Glomerular visceral epithelial cell (primary cell): Measurements from ENCODE around the gene CA9.

ENCODE experiments used
- DNase-seq: peaks from one replicate; pipeline ENCODE4 v3.0.0-alpha.2; 2016; ENCODE audit errors: extremely low spot score

The CA9 gene

DNA sequence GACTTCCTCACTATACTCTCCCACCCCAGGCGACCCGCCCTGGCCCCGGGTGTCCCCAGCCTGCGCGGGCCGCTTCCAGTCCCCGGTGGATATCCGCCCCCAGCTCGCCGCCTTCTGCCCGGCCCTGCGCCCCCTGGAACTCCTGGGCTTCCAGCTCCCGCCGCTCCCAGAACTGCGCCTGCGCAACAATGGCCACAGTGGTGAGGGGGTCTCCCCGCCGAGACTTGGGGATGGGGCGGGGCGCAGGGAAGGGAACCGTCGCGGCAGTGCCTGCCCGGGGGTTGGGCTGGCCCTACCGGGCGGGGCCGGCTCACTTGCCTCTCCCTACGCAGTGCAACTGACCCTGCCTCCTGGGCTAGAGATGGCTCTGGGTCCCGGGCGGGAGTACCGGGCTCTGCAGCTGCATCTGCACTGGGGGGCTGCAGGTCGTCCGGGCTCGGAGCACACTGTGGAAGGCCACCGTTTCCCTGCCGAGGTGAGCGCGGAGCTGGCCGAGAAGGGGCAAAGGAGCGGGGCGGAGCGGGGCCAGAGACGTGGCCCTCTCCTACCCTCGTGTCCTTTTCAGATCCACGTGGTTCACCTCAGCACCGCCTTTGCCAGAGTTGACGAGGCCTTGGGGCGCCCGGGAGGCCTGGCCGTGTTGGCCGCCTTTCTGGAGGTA is 2.1 kb downstream of the CA9 start:
- no peak for DNase-seq

DNA sequence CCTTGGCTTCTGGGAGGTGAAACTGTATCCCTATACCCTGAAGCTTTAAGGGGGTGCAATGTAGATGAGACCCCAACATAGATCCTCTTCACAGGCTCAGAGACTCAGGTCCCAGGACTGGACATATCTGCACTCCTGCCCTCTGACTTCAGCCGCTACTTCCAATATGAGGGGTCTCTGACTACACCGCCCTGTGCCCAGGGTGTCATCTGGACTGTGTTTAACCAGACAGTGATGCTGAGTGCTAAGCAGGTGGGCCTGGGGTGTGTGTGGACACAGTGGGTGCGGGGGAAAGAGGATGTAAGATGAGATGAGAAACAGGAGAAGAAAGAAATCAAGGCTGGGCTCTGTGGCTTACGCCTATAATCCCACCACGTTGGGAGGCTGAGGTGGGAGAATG is 5.4 kb downstream of the CA9 start:
- DNase-seq = no peak

- DNase-seq = no peak
Measured at GRCh38 chr9:35679766-35680330, 6.1 kb downstream of the CA9 start.

DNA sequence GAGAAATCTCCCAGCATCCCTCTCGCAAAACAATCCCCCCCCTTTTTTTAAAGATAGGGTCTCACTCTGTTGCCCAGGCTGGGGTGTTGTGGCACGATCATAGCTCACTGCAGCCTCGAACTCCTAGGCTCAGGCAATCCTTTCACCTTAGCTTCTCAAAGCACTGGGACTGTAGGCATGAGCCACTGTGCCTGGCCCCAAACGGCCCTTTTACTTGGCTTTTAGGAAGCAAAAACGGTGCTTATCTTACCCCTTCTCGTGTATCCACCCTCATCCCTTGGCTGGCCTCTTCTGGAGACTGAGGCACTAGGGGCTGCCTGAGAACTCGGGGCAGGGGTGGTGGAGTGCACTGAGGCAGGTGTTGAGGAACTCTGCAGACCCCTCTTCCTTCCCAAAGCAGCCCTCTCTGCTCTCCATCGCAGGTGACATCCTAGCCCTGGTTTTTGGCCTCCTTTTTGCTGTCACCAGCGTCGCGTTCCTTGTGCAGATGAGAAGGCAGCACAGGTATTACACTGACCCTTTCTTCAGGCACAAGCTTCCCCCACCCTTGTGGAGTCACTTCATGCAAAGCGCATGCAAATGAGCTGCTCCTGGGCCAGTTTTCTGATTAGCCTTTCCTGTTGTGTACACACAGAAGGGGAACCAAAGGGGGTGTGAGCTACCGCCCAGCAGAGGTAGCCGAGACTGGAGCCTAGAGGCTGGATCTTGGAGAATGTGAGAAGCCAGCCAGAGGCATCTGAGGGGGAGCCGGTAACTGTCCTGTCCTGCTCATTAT is 6.8 kb downstream of the CA9 start:
- DNase-seq = no peak

DNA sequence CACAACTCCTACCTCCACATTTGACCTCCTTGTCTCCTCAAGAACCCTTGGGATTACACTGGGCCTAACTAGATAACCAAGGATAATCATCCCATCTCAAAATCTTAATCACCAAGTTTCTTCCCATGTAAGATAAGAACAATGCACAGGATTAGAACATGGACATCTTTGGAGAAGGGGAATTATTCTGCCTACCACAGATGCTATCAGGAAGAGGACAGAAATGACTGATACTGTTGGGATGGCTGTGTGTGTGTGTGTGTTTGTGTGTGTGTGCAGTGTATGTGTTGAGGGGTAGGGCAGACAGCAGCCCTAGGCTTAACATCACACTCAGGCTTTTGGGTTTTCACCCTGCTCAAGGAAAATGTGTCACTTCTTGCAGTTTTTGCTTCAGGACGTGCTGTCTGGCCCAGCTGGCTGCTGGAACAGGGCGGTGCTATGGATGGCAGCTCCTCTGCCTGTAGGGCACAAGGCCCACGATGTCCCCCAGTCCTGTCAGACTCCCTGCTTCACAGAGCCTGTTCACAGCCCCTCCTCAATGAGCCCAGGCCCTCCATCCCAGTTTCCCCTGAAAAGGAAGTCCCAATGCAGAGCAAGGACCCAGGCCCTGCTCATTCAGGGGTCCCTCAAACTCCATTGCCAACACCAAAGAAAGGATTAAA is 7.7 kb downstream of the CA9 start:
- DNase-seq = no peak

DNA sequence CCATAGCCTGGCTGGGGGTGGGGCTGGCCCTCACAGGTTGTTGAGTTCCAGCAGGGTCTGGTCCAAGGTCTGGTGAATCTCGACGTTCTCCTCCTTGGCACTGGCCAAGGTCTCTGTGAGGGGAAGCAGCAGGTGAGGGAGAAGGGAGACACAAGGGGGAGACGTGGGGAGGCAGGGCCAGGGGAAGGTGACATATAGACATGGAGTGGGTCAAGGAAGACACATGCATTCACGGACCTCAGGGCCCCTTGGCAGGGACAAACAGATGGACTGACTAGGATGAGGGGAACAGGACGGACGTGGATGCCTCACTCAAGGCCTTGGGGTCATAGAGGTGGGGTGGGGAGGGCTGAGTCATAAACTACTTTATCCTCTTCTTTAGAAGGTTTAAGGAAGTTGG is 8.3 kb downstream of the CA9 start:
- no peak for DNase-seq

- DNase-seq = no peak
Measured at GRCh38 chr9:35682520-35683315, 9.0 kb downstream of the CA9 start.

DNA sequence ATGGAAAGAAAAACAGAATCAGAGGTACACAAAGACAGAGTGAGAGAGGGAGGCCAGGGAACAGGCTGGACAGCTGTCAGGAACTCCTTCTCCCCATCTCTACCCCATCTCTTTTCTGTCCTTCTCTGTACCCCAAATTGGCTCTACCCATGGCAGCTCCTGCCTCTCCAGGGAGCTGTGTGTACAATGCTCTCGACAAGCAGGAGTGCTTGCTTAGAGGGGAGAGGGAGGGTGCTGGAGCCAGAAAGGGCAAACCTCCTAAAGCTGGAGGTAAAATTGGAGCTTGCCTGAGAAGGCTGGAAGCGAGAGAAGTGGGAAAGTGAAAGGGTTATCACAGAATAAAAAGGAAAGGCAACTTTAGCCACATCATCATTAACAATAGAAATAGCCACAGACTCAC is 9.6 kb downstream of the CA9 start:
- DNase-seq = no peak

DNA sequence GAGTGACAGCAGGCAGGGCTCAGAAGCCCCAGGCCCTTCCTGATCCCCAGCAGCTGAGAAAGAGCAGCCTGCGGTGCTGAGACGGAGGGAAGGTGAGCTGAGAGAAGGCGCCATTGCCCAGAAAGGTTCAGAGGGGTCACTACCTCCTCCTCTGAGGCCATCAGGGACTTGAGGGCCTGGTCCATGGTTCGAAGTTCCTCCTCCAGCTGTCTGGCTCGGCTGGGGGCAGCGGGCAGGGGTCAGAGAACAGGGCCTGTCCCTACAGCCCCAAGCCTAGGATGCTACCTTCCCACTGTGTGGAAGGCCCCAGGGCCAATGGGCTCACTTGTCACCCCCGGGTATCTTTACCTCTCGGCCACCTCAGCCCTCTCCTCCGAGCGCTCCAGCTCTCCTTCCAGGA is 11.2 kb downstream of the CA9 start:
- no peak for DNase-seq

GRCh38 chr9:35685506-35685905 is 11.8 kb downstream of the CA9 start:
- no peak for DNase-seq

DNA sequence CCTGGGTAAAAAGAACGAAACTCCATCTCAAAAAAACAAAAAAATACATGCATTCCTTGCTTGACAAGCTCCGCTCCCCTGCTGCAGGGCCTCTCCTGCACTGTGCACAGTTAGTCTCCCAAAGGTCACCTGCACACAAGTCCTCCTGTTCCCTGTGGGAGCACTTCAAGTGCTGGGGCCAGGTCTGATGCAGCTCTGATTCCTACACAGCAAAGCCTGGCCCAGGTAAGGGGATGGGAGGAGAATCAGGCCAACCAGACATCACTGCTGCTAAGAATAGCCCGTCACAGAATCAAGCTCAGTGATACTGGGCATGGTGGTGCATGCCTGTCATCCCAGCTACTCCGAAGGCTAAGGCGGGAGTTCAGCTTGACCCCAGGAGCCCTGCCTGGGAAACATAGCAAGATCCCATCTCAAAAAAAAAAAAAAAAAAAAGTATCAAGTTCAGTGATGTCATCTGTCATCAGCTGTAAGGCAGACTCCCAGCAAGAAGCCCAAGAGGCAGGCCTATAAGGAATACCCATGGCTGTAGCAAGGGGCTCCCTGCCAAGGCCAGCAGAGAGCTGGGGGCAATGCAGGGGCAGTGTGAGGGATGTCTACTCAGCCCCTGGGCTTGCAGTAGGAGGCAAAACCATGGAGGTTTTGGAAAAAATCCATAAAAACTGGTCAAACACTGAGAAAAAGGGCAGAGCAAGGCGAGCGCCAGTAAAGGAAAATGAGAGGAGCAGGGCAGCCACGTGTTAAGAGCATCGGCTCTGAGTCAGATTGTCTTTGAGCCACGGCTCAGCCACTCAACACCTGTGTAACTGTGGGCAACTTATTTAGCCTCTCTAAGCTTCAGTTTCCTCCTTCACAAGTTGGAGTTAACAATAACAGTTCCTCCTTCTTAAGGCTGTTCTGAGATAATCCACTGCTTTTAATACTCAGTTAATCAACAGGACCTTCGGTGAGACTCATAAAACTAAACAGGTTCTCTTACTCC is 12.8 kb downstream of the CA9 start:
- DNase-seq = no peak

DNA sequence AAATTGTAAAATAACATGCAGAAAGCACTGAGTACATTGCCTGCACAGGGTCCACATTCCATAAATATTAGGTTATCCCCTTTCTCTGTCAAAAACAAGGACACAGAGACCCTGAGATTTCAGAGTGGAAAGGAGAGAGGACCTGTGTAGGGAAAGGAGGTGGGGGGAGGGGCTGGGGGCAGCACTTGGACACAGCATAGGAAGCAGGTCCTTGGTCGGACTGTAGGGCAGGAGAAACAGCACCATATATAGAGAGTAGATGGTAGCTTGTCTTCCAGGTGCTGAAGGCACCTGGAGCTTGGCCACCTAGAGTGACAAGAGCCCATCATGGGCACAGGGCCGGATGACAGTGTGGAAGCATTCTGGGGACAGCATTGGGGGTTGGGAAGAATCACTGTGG is 13.6 kb downstream of the CA9 start:
- DNase-seq = no peak

DNA sequence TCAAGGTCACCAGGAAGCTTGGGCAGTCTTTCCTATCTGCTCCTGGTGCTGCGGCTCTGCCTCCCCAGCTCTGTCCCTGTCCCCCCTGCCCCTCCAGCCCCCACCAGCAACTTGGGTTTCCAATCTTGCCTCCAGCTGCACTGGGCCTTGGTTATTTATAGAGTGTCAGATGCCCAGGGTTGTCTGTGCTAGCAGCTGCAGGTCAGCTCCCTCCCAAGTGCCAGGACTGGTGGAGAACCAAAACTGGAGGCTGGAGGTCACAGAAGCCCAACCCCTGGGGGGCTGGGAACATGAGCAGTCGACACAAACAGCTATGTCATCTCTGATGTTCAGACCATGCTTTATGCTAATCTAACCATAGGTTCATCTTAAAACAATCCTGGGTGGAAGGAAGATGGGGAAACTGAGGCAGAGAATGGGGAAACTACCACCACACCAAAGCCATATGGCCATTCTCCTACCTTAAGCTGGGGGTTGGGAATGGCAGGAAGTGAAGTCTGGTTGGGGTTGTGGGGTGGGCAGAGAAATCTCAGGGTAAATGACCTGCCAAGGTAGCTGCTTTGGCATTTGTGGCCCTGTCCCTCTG is 14.3 kb downstream of the CA9 start:
- DNase-seq = no peak

DNA sequence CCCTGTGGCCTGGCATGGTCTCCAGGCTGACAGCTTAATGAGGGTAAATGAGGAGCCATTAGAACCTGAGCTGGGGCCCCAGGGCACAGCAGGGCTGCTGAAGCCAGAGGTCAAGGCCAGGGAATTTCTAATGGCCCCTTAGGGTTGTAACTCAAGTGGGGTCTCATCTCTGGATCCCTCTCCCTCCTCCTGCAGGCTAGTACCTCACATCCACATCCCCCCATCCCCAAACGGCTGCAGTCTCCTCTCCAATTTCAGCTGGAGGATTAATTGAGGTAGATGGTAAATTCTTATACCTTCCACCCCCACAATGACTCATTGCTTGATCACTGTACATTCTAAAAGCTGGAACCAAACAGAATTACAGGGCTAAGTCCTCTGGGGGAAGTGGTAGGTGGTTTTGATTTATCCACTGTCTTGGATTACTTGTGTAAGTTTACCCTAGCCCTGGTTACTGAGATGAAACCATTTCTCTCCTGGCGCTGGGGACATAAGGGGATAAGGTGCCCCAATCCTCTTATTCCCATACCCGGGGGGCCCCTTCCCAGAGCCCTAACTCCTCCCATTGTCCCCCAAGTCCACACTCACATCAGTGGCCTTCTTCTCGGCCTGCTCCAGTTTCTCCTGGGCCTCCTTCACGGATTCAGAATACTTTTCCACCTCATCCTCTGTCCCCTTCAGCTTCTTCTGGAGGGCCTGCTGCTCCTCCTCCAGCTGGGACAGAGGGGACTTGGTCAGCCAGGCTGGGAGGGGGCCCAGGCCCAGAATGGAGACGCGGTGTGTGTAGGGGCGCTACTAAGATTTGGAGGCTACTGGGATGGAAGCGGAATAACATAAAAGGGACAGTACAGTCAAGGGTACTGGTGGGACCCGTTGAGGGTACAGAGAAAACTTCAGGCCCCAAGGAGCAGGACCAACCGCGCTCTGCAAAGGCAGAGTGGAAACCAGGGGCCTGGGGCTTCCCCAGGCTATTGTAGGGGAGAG is 15.1 kb downstream of the CA9 start:
- DNase-seq = peak; percentile 71

DNA sequence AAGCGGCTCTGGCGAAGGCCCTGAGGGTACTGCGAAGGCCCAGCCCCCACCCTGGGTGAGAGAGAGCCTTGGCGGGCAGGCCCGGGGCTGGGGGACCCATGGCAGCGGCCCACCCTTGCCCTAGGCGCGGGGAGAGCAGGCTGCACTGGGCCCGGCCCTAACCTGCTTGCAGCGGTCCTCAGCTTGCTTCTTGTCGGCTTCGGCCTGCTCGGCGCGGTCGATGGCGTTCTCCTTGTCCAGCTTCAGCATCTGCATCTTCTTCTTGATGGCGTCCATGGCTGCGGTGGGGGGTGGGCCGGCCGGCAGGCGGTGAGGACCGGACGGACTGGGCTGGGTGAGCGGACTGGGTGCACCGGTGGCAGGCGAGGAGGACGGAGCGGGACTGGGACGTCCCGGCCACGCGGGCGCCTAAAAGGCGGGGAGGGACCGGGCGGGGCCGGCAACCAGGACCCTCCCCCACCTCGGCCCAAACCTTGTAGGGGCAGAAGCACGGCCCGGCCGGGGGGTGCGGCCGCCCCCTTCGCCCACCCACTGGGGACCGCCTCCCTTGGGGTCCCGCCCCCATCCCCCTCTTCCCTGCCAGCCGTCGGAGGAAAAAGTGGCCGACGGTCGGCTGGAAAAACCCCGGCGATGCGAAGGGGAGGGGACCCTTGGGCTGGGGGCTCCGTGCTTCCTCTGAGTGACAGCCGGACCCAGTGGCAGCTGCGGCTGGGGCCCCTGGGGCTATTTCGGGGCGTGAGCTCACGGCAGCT is 16.0 kb downstream of the CA9 start, which contains the start of gene TPM2:
Gene TPM2 (minus strand): TSS at position 384 of the 752 bp plus-strand sequence. CDS start 108 bp downstream, at position 276.
- DNase-seq = peak; percentile 76

DNA sequence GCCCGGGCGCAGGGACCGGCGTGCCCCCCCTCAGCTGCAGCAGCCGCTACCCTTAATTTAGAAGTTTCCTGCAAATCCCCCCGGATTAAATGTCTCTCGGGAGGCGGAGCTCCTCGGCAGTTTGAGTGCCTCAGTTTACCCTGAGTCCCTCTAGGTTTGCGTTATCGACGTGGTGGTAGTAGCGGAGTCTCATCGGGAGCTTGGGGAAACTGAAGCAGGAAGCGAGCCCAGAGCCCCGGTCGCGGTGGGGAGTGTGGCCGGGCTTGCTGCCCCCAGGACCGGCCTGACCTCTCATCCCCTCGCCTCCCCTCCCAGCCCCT is 16.5 kb downstream of the CA9 start:
- no peak for DNase-seq

GRCh38 chr9:35690614-35691333 is 17.0 kb downstream of the CA9 start:
- DNase-seq = peak; percentile 65

- no peak for DNase-seq
Measured at GRCh38 chr9:35691334-35691650, 17.6 kb downstream of the CA9 start.
